ENCODE data around the gene STK32C.

Gene STK32C

GRCh38 chr10:132307823-132308586 lies at the start of gene STK32C:
Gene STK32C, minus strand, starts transcription at chr10:132307950. Its CDS starts 117 bp downstream, at chr10:132307833.
- peak; percentile 70 for DNase-seq

DNA sequence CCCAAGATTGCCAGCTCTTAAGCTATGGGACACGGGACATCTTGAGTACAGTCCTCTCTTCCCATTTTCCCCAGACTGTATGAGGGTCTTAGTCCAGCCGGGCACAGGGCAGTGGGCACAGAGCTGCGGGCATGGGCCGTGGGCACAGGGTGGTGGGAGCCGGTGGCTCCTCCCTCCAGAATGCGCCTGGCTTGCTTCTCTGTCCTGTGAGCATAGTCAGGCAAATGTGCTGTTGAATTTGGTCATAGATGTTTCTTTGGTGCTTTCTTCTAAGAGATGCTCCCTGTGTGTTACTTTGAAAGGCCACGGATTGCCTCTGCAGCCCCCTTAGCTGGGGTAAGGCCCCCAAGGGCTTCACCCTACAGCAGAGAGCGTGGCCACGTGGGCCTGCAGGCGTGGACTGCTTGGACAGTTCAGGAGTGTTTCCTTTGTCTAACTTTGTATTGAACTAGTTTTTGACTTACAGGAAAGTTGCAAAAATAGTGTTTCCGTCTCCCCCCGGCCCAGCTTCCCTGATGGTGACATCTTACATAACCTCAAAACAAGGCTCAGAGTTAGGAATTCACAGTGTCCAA lies 49.0 kb upstream of the STK32C start:
- no peak for DNase-seq

DNA sequence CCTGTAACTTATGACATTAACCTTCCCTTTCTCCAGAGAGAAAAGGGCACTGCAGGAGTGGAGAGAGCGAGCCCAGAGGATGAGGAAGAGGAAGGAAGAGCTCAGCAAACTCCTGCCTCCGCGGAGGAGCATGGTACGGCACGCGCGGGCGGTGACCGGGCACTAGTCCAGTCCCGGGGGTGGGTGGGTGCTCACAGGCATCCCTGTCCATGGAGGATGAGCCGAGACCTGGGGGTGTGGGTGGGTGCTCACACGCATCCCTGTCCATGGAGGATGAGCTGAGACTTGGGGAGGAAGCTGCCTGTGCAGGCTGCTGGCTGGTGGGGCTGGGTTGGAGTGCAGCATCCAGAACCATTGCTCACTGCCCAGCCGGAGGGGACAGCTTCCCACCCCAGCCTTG lies 48.0 kb upstream of the STK32C start:
- no peak for DNase-seq

GRCh38 chr10:132355297-132355696 lies 47.5 kb upstream of the STK32C start:
- DNase-seq, result no peak

DNA sequence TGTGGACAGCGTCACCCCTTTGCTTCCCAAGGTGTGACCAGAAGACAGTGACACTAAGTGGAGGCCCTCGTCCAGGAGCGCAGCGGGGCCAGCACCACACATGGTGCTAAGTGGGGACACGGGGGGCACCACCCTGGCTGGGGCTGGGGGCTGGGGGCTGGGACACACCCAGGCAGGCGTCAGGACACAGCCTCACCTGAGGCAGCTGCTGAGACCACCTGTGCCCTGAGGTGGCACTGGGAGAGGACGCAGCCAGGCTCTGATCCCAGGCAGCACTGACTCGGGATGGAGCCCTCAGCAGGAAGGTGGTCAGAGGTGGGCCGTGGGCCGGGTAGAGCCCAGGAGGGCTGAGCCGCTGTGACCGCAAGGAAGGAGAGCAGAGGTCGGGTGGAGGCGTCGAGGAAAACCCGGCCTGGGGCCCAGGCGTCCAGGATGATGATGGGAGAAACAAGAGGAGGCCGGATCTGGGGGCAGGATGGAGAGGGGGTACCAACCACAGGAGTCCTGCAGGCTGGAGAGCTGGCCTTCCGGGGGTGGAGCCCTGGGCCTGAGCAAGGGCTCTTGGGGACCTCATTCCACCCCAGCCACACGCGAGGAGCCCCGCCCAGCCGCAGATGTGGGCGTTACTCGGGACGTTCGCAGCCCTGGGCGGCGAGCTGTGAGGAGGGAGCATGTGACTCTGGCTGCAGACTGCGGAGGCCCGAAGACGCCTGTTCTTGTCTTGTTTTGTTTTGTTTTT lies 46.8 kb upstream of the STK32C start:
- no peak for DNase-seq

DNA sequence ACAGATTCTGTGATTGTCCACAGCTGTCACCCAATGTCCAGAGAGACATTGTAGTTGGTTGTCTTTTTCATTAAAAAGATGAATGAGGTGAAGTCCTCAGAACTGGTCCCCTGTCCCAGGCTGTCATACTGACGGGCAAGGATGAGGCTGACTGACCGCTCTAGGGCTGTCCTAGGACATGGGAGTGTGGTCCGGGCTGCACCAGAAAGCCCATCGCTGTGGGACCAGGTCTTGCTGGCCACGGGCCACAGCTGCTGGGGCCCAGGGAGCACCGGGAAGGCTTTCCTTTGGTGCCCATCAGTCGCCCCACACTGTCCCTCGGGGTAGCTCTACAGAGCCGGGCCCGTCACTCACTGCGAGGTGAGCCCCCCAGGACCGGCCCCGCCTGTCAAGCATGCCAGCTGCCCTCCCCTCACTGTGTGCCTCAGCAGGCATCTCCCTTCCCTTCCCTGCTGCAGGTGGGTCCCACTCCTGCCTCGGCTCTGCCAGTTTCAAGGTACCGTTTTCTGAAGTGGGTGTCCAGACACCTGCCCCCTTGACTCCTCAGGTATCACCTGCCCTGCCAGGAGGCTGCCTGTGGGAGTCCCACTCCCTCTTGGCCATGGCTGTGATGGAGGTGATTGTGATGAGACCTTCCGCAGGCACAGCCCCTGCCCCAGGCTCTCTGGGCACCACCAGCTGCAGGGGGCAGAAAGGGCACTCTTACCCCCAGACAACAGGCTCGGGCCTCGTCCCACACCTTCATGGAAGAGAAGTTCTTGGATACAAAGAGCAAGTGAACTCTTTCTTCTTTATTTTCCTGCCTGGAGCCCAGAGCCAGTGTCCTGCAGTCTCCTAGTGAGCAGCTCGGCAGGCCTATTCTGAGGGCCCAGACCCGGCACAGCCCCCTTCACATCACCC lies 46.0 kb upstream of the STK32C start:
- no peak for DNase-seq

GRCh38 chr10:132352462-132353308 lies 44.9 kb upstream of the STK32C start:
- peak; percentile 9 for DNase-seq

GRCh38 chr10:132351611-132352010 lies 43.9 kb upstream of the STK32C start:
- no peak for DNase-seq

GRCh38 chr10:132350946-132351345 lies 43.2 kb upstream of the STK32C start:
- no peak for DNase-seq

DNA sequence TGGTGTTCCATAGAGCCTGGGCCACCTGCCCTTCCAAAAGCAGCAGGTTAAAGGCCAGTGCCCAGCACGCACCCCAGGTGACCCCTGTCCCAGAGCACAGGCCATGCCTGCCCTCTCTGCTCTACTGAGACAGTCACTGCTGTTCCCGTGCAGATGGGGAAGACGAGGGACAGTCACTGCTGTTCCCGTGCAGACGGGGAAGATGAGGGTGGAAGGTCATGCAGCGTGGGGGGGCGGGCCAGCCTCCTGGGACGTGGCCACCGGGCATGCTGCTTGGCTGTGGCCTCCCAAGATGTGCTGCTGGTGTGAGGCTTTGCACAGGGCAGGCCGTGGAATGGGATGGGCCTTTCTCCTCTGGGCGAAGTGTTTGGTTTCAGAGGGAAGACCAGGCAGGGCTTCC lies 42.6 kb upstream of the STK32C start:
- DNase-seq, result no peak

GRCh38 chr10:132349766-132350165 lies 42.0 kb upstream of the STK32C start:
- DNase-seq, result no peak

- DNase-seq, result no peak
Measured at GRCh38 chr10:132347931-132348267, 40.1 kb upstream of the STK32C start.

DNA sequence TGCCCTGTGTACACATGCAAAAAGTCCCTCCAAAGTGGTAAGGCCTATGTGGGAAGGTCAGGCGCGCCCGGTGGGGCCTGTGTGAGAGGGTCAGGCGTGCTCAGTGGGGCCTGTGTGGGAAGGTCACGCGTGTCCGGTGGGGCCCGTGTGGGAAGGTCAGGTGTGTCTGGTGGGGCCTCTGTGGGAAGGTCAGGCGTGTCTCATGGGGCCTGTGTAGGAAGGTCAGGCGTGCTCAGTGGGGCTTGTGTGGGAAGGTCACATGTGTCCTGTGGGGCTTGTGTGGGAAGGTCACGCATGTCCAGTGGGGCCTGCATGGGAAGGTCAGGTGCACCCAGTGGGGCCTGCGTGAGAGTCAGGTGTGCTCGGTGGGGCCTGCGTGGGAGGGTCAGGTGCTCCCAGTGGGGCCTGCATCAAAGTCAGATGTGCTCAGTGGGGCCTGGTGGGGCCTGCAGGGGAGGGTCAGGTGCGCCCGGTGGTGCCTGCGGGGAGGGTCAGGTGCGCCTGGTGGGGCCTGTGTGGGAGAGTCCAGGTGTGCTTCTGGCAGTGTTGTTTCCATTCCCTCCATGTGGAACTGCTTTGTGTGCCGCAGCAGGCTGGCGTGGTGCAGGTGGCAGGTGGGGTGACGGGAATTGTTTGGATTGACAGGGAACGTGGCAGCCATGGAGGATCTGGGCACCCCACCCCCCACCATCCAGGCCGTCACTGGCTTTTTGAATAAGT lies 39.6 kb upstream of the STK32C start:
- DNase-seq, result no peak

DNA sequence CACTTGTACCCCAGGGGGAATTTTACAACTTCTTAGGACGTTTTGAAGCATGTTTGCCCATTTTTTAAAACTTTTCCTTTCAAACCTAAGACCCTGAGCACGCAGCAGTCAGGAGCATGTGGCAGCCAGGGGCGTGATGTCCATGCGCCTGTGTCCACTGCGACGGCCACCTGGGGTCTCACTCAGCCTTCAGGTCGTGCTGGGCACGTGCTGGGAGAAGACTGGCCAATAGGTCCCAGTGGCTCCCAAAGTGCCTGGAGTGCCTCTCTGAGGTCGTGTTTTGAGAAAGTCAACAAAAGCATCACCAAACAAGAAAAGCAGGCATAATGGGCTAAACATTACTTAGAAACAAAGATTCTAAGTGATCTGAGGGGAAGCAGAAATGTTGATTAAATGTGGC lies 39.1 kb upstream of the STK32C start:
- no peak for DNase-seq

GRCh38 chr10:132345345-132345744 lies 37.6 kb upstream of the STK32C start:
- DNase-seq, result no peak

DNA sequence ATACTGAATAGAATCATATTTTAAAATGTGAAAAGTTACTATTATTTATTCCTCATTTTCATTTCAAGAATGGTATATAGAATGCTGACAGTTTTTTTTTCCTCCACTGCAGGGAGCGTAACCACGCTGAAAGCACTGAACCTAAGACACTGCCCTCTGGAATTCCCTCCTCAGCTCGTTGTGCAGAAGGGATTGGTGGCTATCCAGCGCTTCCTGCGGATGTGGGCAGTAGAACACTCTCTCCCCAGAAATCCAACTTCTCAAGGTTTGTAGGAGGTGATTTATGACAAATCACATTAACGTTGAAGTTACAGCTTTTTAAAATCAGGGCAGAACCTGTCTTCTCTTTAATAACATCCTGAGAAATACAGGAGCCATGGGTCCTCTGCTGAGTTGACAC lies 36.6 kb upstream of the STK32C start:
- no peak for DNase-seq

- no peak for DNase-seq
Measured at GRCh38 chr10:132342553-132342952, 34.8 kb upstream of the STK32C start.

- DNase-seq, result no peak
Measured at GRCh38 chr10:132341781-132342180, 34.0 kb upstream of the STK32C start.

GRCh38 chr10:132341017-132341416 lies 33.3 kb upstream of the STK32C start:
- DNase-seq, result no peak

GRCh38 chr10:132339276-132339675 lies 31.5 kb upstream of the STK32C start:
- no peak for DNase-seq

DNA sequence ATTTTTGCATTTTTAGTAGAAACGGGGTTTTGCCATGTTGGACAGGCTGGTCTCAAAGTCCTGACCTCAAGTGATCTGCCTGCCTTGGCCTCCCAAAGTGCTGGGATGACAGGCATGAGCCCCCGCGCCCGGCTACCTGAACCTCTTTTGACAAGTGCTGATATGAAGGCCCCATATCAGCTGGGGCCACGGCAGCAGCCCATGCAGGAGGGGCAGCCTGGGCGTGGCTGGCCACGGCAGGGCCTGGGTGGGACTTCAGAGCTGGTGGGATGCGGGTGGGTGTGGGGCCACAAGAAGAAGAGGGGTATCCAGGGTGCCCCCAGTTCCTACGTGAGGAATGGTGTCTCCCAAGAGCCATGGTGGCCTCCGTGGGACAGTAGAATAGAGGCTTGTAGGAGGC lies 31.1 kb upstream of the STK32C start:
- DNase-seq, result no peak
